Left hindlimb (tissue), 1 donor: ENCODE results near the gene SLC2A4RG.

Source experiments
- DNase-seq: peaks from one replicate; pipeline ENCODE4 v3.0.0-alpha.2; 2018

The SLC2A4RG gene

GRCh38 chr20:63739130-63740069, at the start of gene SLC2A4RG:
TSS of gene SLC2A4RG (plus strand) at chr20:63739776. CDS start at chr20:63739913, 137 bp downstream.
- peak; percentile 85 for DNase-seq

GRCh38 chr20:63690003-63690897, 49.3 kb upstream of the SLC2A4RG start:
- DNase-seq, result peak; percentile 26

GRCh38 chr20:63690898-63691710, 48.5 kb upstream of the SLC2A4RG start:
- peak; percentile 42 for DNase-seq

GRCh38 chr20:63691711-63692435, 47.7 kb upstream of the SLC2A4RG start:
- peak; percentile 30 for DNase-seq

- DNase-seq, result peak; percentile 47
These were observed 47.0 kb upstream of the SLC2A4RG start for GRCh38 chr20:63692436-63693082.

GRCh38 chr20:63693083-63693732, 46.4 kb upstream of the SLC2A4RG start:
- DNase-seq, result no peak

- DNase-seq, result peak; percentile 28
These were observed 45.6 kb upstream of the SLC2A4RG start for GRCh38 chr20:63693733-63694583.

- peak; percentile 37 for DNase-seq
These were observed 44.8 kb upstream of the SLC2A4RG start for GRCh38 chr20:63694584-63695423.

- peak; percentile 27 for DNase-seq
These were observed 43.9 kb upstream of the SLC2A4RG start for GRCh38 chr20:63695424-63696305.

- peak; percentile 46 for DNase-seq
These were observed 43.3 kb upstream of the SLC2A4RG start for GRCh38 chr20:63696306-63696627.

- DNase-seq, result no peak
These were observed 42.8 kb upstream of the SLC2A4RG start, which contains the start of gene TNFRSF6B for GRCh38 chr20:63696628-63697356. TSS of gene TNFRSF6B (plus strand) at chr20:63696652. CDS start at chr20:63696768, 116 bp downstream.

GRCh38 chr20:63697357-63697867, 42.2 kb upstream of the SLC2A4RG start:
- DNase-seq, result peak; percentile 53

GRCh38 chr20:63697868-63698545, 41.6 kb upstream of the SLC2A4RG start:
- peak; percentile 38 for DNase-seq

- peak; percentile 64 for DNase-seq
These were observed 40.7 kb upstream of the SLC2A4RG start for GRCh38 chr20:63698739-63699465.

GRCh38 chr20:63699466-63700198, 39.9 kb upstream of the SLC2A4RG start:
- DNase-seq, result peak; percentile 41
